H1 (cell line): ENCODE measurements around the gene MXRA8. TPM values are rescaled to one million over a fixed set of nuclear protein-coding genes. Genes with fewer than 3 reads are reported as not detected.

Experiments used
- BRCA1 ChIP-seq: IDR thresholded peaks from 2 replicates; pipeline ENCODE4 v1.6.1; 2012; ENCODE audit warnings: low read depth, low read length, improper control_type of control experiment
- CHD2 ChIP-seq: IDR thresholded peaks from 2 replicates; pipeline ENCODE4 v1.6.1; 2012; ENCODE audit warnings: low read length, improper control_type of control experiment
- CTBP2 ChIP-seq: IDR thresholded peaks from 2 replicates; pipeline ENCODE4 v1.7.0; 2011; ENCODE audit warnings: borderline replicate concordance, mild to moderate bottlenecking, moderate library complexity, mixed read lengths, low read length; ENCODE audit not compliant: insufficient read depth, insufficient read length
- EGR1 ChIP-seq: IDR thresholded peaks from 2 replicates; pipeline ENCODE4 v1.6.1; 2011; ENCODE audit warnings: low read depth, low read length, borderline replicate concordance
- HDAC6 ChIP-seq: IDR thresholded peaks from one replicate; pipeline ENCODE4 v1.7.1; 2012; ENCODE audit warnings: low read depth, mild to moderate bottlenecking, inconsistent platforms, low read length, moderate library complexity
- NRF1 ChIP-seq: IDR thresholded peaks from 2 replicates; pipeline ENCODE4 v1.6.1; 2011; ENCODE audit warnings: mild to moderate bottlenecking, low read depth, low read length, improper control_type of control experiment
- POU5F1 ChIP-seq: IDR thresholded peaks from 2 replicates; pipeline ENCODE4 v1.6.1; 2011; ENCODE audit warnings: low read depth, mild to moderate bottlenecking, low read length, moderate library complexity
- SIN3A ChIP-seq, 2 experiments: IDR thresholded peaks in 1 of 2; conservative IDR thresholded peaks in 1 of 2; 2 replicates each; pipeline ENCODE4 v1.6.1; 2011 to 2012; ENCODE audit warnings: low read length in 2 of 2, improper control_type of control experiment in 1 of 2, low read depth in 1 of 2, mild to moderate bottlenecking in 1 of 2
- TCF12 ChIP-seq: IDR thresholded peaks from 2 replicates; pipeline ENCODE4 v1.6.1; 2011; ENCODE audit warnings: low read depth, mild to moderate bottlenecking, low read length
- polyA plus RNA-seq, 7 experiments: library from polyadenylated mRNA; depleted of rRNA in 3 of 7; stranded (reverse) in 5 of 7; unstranded in 2 of 7; fragments of >200 nt in 5 of 7; fragments of 200-250 nt in 2 of 7; gene quantifications; 1 replicate in 5 of 7; 2 replicates in 1 of 7; 4 replicates in 1 of 7; pipeline versions ENCODE4 v1.2.1 to v1.2.3, GENCODE V29; 2011 to 2013; ENCODE audit warnings: missing spikeins in 2 of 7, mixed read lengths in 2 of 7
- total RNA-seq: library from RNA; stranded (reverse); fragmentation: NEBNext Ultra II Directional; extraction: Animal tissue kit (Norgen Biotek cat#: 25700); gene quantifications from 2 replicates; pipeline ENCODE4 v1.2.1, GENCODE V29; 2021

MXRA8 gene
- total and polyA plus RNA-seq, 2 of the 8 experiments (the other 6 are each of a cell fraction or from before 2014, with no cell fraction given) = 10.5 to 17.2 TPM

DNA sequence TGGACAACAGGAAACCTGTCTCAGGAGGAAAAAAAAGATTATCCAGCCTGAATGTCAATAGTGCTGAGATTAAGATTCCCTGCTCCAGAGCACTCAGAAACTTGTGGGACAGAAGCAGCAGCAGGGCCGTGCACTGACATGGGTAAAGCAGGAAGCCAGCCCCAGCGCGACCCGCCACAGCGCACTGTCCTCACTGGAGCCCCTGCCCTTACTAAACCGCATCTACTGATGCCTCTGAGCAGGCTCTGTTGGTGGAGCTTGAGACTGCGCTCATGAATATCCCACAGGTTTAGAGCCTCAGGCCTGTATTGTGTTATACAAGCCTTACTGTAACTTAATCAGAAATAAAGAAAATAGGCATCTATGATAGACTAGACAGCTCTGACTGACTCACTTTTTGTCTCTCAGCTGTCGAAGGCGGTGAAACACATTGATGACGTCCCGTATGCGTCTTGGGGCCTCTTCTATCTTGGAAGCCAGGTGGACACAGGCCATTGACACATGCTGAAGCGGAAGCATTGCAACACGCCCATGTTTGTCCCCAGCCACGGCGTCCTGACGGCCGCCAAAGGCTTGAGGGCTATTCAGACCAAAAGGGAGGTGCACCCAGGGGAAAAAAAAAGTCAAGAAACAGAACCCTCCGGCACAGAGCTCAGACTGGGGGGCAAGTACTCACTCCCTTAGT is 39.6 kb upstream of the MXRA8 start (continued):
- TF ChIP-seq EGR1 (no peak), POU5F1 (no peak), NRF1 (no peak), CTBP2 (no peak), SIN3A (conservative IDR thresholded peaks at IDR 0.05 in 1 of 2, IDR thresholded peaks at IDR 0.05 in 1 of 2; ENCODE audit: low read depth in 1 of 2, low read length in 2 of 2) (no peak), BRCA1 (no peak), TCF12 (no peak), HDAC6 (no peak), CHD2 (no peak)
